Measurements from ENCODE around the gene GRAMD4.
A peak's percentile ranks its signal among the peaks of the same experiment; 100 is the strongest.

Gene GRAMD4

DNA sequence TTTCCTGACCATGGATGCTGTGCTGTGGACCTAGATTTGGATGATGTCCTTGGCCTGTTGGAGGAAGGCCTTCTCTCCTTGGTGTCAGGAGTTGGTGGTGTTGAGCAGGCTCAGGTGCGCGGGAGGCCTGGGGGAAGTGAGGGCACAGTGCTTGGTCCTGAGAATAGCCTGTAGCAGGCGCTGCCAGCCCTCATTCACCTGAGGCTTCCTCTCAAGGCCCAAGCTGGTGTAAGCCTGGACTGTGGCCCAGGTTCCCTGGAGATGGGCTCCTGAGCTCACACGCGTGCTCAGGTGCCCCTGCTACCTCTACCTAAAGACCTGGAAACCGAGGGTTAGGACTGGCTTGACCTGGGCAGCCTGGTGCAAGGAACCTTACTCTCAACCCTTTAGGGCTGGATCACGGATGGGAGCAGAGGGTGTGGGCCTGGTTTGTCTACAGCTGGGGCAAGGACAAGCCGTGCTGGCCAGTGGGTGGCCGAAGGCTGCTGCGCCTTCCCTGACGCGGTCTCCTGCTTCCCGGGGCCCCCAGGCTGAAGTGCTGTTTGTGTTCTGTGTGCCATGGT, 7.8 kb upstream of the GRAMD4 start:
- no peak for TF ChIP-seq CTCF (IDR thresholded peaks at IDR 0.05; ENCODE audit: extremely low read depth, insufficient read depth, missing control alignments)
- DNase-seq (ENCODE audit: low spot score): no peak
- in situ Hi-C loops (cut with MboI; ENCODE audit: low pct_unique_long_range_greater_than_20kb, low sequenced_read_pairs, unreplicated experiment): no loop called here

DNA sequence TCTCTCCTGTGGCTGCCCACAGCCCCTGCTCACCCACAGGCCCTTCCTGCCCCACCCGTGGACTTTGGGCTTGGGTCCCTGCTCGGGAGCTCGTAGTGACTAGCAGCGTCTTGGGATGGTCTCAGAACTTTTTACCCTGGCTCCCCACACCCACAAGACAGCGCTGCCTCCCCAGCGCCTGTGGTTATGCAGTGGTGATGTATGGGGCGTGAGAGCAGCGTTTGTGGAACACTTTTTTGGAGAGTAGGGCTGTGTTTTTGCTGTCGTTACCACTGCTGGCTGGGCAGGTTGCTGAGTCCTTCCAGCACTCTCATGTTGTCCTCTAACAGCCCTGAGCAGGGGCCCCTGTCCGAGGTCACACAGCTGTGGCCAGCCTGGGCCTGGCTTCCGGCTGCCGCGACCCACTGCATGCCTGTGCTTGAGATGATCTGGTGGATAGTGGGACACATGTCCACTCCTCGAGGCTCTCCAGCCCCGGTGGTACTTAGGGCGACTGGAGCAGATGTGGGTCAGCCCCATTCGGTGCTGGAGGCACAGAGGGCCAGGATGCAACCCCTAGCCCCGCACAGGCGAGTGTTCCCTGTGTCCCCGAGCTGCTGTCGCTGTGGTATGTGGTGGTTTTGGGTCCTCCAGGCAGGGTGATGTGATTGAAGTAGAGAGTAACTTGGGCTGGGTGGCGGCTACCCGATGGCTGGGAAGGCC, 7.1 kb upstream of the GRAMD4 start:
- DNase-seq (ENCODE audit: low spot score): peak; percentile 55
- TF ChIP-seq CTCF (IDR thresholded peaks at IDR 0.05; ENCODE audit: extremely low read depth, insufficient read depth, missing control alignments): no peak
- in situ Hi-C loops (cut with MboI; ENCODE audit: low pct_unique_long_range_greater_than_20kb, low sequenced_read_pairs, unreplicated experiment): no loop called here

GRCh38 chr22:46613606-46614021, 6.6 kb upstream of the GRAMD4 start:
- TF ChIP-seq CTCF (IDR thresholded peaks at IDR 0.05; ENCODE audit: extremely low read depth, insufficient read depth, missing control alignments): no peak
- DNase-seq (ENCODE audit: low spot score): no peak
- in situ Hi-C loops (cut with MboI; ENCODE audit: low pct_unique_long_range_greater_than_20kb, low sequenced_read_pairs, unreplicated experiment): no loop called here

DNA sequence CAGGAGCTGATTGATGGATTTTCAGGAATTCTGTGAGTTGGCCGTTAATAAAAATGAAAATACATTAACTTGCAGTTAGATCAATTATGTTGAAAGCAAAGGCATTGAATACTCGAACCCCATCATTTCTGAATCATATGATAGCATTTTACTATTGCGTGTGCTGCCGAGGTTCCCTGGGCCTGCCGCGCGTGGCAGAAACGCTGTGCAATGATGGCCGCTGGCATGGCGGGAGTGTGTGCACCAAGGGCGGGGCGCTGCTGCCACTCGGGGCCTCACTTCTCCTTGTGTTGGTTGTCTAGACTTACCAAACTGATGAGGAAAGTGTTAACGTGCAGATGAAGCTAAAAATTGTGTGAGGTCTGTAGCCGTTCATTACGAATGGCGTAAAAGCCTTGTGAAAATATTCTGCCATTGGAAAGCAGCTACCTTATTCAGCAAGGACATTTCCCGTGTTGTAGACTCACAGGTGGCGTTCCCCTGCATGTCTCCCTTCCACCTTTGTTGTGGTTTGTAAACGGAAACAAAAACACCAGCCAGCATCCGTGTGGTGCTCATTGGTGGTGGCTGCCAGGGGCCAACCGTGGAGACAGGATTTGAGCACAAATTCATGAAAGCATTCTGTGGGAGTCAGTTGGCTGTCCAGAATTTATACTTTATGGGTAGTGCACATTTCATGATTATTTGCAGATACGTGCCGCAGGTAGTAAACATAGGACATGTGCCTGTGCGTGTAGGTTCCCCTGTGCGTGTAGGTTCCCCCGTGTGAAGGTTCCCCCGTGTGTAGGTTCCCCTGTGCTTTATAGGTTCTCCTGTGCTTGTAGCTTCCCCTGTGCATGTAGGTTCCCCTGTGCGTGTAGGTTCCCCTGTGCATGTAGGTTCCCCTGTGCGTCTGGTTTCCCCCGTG, 5.9 kb upstream of the GRAMD4 start:
- peak; percentile 65 for DNase-seq (ENCODE audit: low spot score)
- no peak for TF ChIP-seq CTCF (IDR thresholded peaks at IDR 0.05; ENCODE audit: extremely low read depth, insufficient read depth, missing control alignments)
- in situ Hi-C loops (cut with MboI; ENCODE audit: low pct_unique_long_range_greater_than_20kb, low sequenced_read_pairs, unreplicated experiment): no loop called here

DNA sequence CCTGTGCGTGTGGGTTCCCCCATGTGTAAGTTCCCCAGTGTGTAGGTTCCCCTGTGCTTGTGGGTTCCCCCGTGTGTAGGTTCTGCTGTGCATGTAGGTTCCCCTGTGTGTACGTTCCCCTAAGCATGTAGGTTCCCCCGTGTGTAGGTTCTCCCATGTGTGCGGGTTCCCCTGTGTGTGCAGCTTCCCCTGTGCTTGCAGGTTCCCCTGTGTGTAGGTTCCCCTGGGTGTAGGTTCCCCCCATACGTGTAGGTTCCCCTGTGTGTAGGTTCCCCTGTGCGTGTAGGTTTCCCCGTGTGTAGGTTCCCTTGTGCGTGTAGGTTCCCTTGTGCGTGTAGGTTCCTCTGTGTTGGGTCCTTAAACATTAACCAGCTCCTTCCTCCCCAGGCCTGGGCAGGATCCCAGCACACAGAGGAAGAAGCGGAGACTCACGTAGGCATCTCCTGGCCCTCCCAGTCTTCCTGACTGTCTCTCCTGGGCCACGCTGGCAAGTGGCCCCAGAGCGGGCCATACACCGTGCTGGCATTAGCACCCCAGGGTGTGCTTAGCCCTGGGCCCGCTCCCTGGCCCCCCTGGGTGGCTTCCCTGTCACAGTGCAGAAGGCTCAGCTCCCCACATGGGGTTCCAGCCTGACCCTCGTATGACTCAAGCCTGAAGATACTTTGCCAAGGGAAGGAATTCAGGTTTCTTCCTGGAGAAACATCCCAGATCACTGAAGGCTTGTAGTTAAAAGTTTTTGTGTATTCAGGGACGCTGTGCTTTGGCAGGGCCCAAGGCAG, 2.8 kb upstream of the GRAMD4 start:
- DNase-seq (ENCODE audit: low spot score): no peak
- no peak for TF ChIP-seq CTCF (IDR thresholded peaks at IDR 0.05; ENCODE audit: extremely low read depth, insufficient read depth, missing control alignments)
- in situ Hi-C loops (cut with MboI; ENCODE audit: low pct_unique_long_range_greater_than_20kb, low sequenced_read_pairs, unreplicated experiment): no loop called here

All from GM13977 (cell line).